ENCODE data around the gene DHRS3.
A peak's percentile ranks its signal among the peaks of the same experiment; 100 is the strongest.

The DHRS3 gene

GRCh38 chr1:12616709-12617373 lies 1.2 kb downstream of the DHRS3 start:
- Mint-ChIP-seq H3K4me3 (peak overlapping the region; percentile 99), H3K4me1 (ENCODE audit: low read depth) (peaks cover 62% of the 10 kb centered on the region), H3K9me3 (no peaks in the 10 kb centered on the region), H3K36me3 (ENCODE audit: low read depth) (peaks cover 28% of the 10 kb centered on the region), H3K27me3 (ENCODE audit: low read depth) (peaks cover 5% of the 10 kb centered on the region), H3K27ac (peak overlapping the region; percentile 96)

DNA sequence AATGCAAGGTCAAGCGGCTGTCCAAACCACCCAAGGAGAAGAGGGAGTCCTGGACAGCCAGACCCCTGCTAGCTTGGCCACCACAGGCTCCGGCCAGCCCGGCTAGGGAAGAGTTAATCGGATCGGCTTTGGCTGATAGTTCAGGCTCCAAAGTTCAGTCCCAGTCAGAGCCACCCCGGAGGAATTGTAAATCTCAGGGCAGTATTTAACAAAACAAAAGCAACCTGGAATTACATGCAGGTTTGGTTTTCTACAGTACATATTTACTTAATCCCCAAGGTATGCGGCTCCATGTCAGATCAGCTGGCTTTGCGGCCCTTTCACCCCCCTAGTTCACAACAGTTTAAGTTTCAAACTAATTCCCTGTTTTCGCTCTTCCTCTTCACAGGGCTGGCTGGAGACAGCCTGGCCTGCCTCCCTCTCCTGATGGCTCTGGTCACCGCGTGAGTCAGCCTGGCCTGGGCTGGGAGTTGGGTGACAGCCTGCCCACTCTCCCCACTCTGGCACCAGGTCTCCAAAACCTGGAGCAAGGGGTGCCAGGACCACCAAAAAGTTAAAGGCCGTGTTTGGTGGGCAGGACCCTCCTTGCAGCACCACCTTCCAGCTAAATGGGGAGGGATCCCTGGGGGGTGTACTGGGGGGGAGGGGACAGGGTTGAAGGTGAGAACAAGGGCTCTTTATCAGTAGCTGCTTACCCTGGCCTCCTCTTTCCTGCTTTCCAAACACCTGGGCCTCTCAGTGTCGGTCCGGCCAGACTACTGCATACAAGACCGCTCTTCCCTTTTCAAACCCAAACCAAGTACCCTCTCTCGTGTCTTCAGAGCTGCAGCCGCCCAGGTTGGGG lies 1.9 kb downstream of the DHRS3 start:
- Mint-ChIP-seq H3K27ac (peak overlapping the region; percentile 88), H3K27me3 (ENCODE audit: low read depth) (peaks cover 5% of the 10 kb centered on the region), H3K4me1 (ENCODE audit: low read depth) (peaks cover 64% of the 10 kb centered on the region)

DNA sequence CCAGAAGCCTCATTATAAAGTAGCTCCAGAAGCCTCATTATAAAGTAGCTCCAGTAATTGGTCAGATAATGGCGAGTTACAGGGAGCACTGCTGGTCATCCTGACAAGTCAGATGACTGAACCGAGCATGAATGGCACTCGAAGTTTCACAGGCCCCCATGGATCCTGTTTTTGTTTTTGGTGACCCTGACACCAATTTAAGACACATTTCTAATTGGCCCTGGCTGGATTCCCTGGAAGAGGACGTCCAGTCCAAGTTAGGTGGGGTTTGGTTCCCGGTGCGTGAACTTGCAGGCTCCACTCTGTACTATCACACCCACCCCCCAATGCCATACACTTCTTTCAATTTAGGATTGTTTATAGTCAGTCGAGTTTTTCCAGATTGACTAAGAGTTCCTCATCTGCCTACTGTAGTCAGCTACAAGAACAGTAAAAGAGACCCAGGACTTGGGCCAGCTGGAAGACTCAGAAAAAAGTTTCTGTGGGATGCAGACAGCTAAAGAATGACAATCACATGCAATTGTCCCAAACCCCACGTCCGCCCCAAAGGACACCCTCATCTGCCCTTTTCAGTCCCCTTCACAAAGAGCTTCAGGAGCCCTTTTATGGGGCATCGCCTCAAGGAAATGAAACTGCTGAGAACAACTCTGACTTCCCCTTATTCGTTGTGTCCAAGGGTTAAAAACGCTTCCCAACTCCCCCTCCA lies 2.7 kb downstream of the DHRS3 start:
- Mint-ChIP-seq H3K27me3 (ENCODE audit: low read depth) (peaks cover 5% of the 10 kb centered on the region), H3K27ac (peak overlapping the region; percentile 88), H3K36me3 (ENCODE audit: low read depth) (peaks cover 41% of the 10 kb centered on the region), H3K4me3 (peak overlapping the region; percentile 99), H3K9me3 (no peaks in the 10 kb centered on the region), H3K4me1 (ENCODE audit: low read depth) (peaks cover 67% of the 10 kb centered on the region)

More for the DNA sequence above, 1.9 kb downstream of the DHRS3 start:
- Mint-ChIP-seq H3K36me3 (ENCODE audit: low read depth) (peaks cover 33% of the 10 kb centered on the region), H3K4me3 (peak overlapping the region; percentile 99), H3K9me3 (no peaks in the 10 kb centered on the region)

DNA sequence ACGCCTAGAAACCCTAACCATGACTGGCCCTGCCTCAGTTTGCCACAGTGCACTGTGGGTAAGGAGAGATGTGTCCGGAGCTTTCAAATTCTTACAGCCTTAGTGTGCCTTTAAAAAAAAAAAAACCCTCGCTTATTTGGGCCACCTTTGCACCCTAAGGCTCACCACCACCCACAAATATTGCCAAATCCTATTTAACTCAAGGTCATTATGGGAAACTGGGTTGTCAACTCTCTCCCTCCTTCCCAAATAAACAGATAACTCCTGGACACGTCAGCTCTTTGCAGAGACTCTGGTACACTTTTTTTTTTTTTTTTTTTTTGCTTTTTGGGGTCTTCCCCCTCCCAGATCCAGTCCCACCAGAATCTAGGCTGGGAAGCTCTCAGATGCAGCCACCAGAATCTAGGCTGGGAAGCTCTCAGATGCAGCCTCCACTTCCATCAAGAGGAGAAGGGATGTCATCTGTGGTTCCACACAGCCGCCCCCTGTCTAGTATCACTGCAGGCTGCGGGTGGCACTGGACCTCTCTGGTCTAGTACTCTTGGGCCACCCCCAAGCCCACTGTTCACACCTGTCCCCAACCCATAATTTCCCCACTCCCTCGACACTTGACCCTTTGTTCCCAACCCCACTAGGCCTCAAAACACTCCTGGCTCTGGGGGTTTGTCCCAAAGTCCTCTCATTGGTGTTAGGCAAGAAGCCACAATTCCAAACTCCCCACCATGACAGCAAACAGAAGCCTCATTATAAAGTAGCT lies 3.4 kb downstream of the DHRS3 start:
- H3K36me3 Mint-ChIP-seq (ENCODE audit: low read depth) = peaks cover 44% of the 10 kb centered on the region
- peaks cover 62% of the 10 kb centered on the region for H3K4me1 Mint-ChIP-seq (ENCODE audit: low read depth)
- peak overlapping the region; percentile 99 for H3K4me3 Mint-ChIP-seq
- H3K27ac Mint-ChIP-seq = no peak overlapping the region
- H3K27me3 Mint-ChIP-seq (ENCODE audit: low read depth) = peaks cover 5% of the 10 kb centered on the region
- no peaks in the 10 kb centered on the region for H3K9me3 Mint-ChIP-seq

DNA sequence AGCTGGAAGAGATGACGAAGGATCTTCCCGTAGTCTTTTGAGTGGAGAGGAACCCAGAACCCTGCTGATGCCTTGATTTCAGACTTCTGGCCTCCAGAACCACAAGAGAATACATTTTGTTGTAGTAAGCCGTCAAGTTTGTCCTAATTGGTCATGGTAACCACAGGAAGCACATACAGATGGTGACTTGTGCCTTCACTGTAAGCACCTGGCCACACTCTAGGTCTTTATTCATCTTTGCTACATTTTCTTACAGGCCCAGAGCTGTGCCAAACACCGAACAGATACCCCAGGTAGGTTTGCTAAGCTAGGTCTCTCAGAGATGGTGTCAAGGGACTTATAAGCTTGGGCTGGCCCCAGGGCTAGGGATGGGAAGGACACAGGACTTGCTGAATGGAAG lies 4.8 kb downstream of the DHRS3 start:
- Mint-ChIP-seq H3K27ac (no peak overlapping the region), H3K36me3 (ENCODE audit: low read depth) (peaks cover 52% of the 10 kb centered on the region), H3K4me3 (peak overlapping the region; percentile 23), H3K27me3 (ENCODE audit: low read depth) (peaks cover 5% of the 10 kb centered on the region), H3K4me1 (ENCODE audit: low read depth) (peaks cover 55% of the 10 kb centered on the region), H3K9me3 (no peaks in the 10 kb centered on the region)

DNA sequence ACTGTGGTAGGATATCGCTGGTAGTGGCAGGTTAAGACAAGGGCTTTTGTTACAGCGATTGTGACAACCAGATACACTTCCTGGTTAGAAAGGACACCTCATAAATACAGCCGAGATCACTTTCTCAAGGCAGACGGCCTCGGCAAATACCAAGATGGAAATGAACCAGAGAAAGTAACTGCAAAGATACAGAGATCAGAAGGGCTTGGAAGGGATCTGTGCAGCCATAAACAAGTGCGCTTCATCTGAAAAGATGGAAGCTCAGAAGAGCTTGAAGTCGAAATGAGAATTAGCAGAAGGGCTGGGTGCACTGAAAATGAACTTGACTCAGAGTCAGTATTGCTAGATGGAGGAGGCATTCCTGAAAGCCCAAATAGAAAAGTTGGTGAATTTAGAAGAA lies 7.1 kb downstream of the DHRS3 start:
- Mint-ChIP-seq H3K27ac (no peak overlapping the region), H3K4me3 (no peak overlapping the region), H3K36me3 (ENCODE audit: low read depth) (peaks cover 59% of the 10 kb centered on the region), H3K9me3 (peaks cover 3% of the 10 kb centered on the region), H3K27me3 (ENCODE audit: low read depth) (no peaks in the 10 kb centered on the region), H3K4me1 (ENCODE audit: low read depth) (peaks cover 51% of the 10 kb centered on the region)

DNA sequence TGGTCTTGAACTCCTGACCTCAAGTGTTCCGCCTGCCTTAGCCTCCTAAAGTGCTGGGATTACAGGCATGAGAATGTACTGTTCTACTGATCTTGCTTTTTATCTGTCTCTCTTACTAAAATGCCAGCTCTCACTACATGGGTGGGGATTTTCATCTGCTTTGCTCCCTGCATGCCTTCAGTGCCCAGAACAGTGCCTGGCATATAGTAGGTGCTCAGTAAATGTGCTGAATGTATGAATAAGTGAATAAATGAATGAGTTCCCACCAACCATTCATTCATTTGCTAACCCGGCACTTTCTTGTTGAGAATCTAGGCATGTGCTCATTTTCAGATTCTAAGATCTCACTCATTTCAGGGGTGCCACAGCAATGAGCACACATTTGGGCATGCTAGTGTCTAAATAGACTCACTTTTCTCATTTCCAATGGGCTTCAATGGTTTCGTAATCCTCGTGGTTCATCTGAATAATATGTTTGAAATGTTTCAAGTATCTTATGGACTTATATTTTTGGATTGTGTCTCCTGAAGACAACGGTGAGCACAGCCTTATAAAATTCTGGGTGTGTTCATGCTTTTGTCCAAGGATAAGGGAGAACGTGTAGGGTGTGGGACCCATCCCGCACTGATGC lies 7.6 kb downstream of the DHRS3 start:
- Mint-ChIP-seq H3K27me3 (ENCODE audit: low read depth) (no peaks in the 10 kb centered on the region), H3K27ac (no peak overlapping the region), H3K9me3 (peaks cover 3% of the 10 kb centered on the region), H3K4me3 (no peak overlapping the region), H3K36me3 (ENCODE audit: low read depth) (peaks cover 56% of the 10 kb centered on the region), H3K4me1 (ENCODE audit: low read depth) (peaks cover 46% of the 10 kb centered on the region)

GRCh38 chr1:12609469-12610003 lies 8.5 kb downstream of the DHRS3 start:
- H3K27ac Mint-ChIP-seq = no peak overlapping the region
- peaks cover 51% of the 10 kb centered on the region for H3K36me3 Mint-ChIP-seq (ENCODE audit: low read depth)

DNA sequence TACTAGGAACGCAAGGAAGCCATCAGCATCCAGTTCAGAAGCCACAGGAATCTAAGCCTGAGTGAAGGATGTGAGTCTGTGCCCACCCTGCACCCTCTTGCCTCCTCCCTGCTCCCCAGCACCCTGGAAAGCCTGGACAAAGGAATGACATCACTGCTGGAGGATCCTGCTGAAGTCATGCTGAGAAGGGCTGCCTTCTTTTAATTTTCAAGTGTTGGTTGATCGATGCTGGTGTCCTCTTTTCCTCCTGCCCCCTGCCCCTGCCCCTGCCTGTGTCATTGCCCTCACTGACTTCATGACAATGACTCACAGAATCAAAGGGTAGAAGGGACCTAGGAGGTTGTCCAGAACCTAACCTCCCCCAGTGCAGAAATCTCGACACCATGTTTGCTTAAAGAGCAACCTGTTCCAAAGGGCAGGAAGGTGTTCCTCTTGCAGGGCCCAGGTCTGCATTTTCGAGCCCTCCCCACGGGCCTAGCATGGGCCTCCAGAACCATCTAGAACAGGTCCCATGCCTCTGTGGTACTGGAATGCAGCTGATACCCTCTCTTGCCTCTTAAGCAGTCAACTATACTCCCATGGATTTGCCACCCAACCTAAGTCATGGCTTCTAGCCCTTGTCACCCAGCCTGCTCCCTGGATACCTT lies 9.6 kb downstream of the DHRS3 start:
- H3K36me3 Mint-ChIP-seq (ENCODE audit: low read depth) = peaks cover 56% of the 10 kb centered on the region
- H3K27me3 Mint-ChIP-seq (ENCODE audit: low read depth) = no peaks in the 10 kb centered on the region
- peaks cover 45% of the 10 kb centered on the region for H3K4me1 Mint-ChIP-seq (ENCODE audit: low read depth)
- no peak overlapping the region for H3K4me3 Mint-ChIP-seq
- no peak overlapping the region for H3K27ac Mint-ChIP-seq
- peaks cover 3% of the 10 kb centered on the region for H3K9me3 Mint-ChIP-seq

More at GRCh38 chr1:12609469-12610003, 8.5 kb downstream of the DHRS3 start:
- peaks cover 43% of the 10 kb centered on the region for H3K4me1 Mint-ChIP-seq (ENCODE audit: low read depth)
- no peak overlapping the region for H3K4me3 Mint-ChIP-seq
- peaks cover 3% of the 10 kb centered on the region for H3K9me3 Mint-ChIP-seq
- H3K27me3 Mint-ChIP-seq (ENCODE audit: low read depth) = no peaks in the 10 kb centered on the region

DNA sequence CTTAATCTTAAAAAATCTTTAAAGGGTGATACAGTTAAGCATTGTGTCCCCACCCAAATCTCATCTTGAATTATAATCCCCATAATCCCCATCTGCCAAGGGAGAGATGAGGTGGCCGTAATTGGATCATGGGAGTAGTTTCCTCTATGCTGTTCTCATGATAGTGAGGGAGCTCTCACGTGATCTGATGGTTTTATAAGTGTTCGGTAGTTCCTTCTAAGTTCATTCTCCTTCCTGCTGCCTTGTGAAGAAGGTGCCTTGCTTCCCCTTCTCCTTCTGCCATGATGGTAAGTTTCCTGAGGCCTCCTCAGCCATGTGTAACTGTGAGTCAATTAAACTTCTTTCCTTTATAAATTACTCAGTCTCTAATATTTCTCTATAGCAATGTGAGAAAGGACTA lies 10.7 kb downstream of the DHRS3 start:
- Mint-ChIP-seq H3K36me3 (ENCODE audit: low read depth) (peaks cover 50% of the 10 kb centered on the region), H3K27ac (no peak overlapping the region), H3K9me3 (peaks cover 3% of the 10 kb centered on the region), H3K4me3 (no peak overlapping the region), H3K27me3 (ENCODE audit: low read depth) (no peaks in the 10 kb centered on the region), H3K4me1 (ENCODE audit: low read depth) (peaks cover 37% of the 10 kb centered on the region)

- H3K27ac Mint-ChIP-seq = no peak overlapping the region
- no peaks in the 10 kb centered on the region for H3K27me3 Mint-ChIP-seq (ENCODE audit: low read depth)
- peaks cover 34% of the 10 kb centered on the region for H3K4me1 Mint-ChIP-seq (ENCODE audit: low read depth)
- H3K36me3 Mint-ChIP-seq (ENCODE audit: low read depth) = peaks cover 35% of the 10 kb centered on the region
- no peak overlapping the region for H3K4me3 Mint-ChIP-seq
- peaks cover 3% of the 10 kb centered on the region for H3K9me3 Mint-ChIP-seq
Measured at GRCh38 chr1:12604986-12605385, 13.0 kb downstream of the DHRS3 start.

DNA sequence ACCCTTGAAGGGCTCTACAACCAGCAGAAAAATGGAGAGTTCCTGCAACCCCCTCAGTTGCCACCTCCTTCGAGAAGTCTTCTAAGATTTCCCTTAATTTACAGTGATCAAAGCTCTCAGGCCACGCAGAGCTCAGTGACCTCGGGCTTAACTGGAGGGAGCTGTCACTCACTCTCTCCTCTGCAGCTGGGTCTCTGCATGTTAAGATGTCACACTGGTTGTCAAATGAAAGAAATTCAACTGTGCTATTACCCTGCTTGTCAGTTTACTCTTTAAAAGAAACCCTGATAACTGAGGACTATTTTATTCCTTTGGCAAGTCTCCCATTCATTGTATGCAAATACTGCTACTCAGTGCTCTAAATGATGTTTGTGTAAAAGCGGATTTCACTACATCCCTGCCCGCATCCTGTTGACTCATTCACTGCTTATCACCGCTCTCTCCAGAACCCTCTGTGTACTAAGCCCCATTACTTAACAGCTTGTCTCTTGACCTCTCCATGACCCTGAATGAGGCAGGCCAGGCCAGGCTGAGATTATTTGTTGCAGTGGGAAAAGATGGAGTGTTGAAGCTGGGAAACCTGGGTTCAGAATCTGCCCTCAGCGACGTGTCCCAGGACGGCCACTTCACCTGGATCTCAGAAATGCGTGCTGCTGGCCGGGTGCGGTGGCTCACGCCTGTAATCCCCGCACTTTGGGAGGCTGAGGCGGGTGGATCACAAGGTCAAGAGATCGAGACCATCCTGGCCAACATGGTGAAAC lies 13.7 kb downstream of the DHRS3 start:
- no peaks in the 10 kb centered on the region for H3K27me3 Mint-ChIP-seq (ENCODE audit: low read depth)
- peaks cover 34% of the 10 kb centered on the region for H3K36me3 Mint-ChIP-seq (ENCODE audit: low read depth)
- peaks cover 34% of the 10 kb centered on the region for H3K4me1 Mint-ChIP-seq (ENCODE audit: low read depth)
- peak overlapping the region; percentile 46 for H3K4me3 Mint-ChIP-seq
- peak overlapping the region; percentile 59 for H3K27ac Mint-ChIP-seq
- peaks cover 3% of the 10 kb centered on the region for H3K9me3 Mint-ChIP-seq

GRCh38 chr1:12603224-12603623 lies 14.8 kb downstream of the DHRS3 start:
- Mint-ChIP-seq H3K27ac (no peak overlapping the region), H3K9me3 (peaks cover 3% of the 10 kb centered on the region), H3K4me3 (no peak overlapping the region), H3K27me3 (ENCODE audit: low read depth) (no peaks in the 10 kb centered on the region), H3K4me1 (ENCODE audit: low read depth) (peaks cover 29% of the 10 kb centered on the region), H3K36me3 (ENCODE audit: low read depth) (peaks cover 28% of the 10 kb centered on the region)

Data from T-helper 1 cell treated with Interleukin-12 subunit alpha and Interleukin-12 subunit beta and Interleukin-4 antibody, amounts not matched to agents 30 μg/mL and 1 μg/mL, for 36 hours (primary cell).